HepG2 (cell line): ENCODE measurements around the gene SLC44A4. TPM values are rescaled to one million over a fixed set of nuclear protein-coding genes. Genes with fewer than 3 reads are reported as not detected.
A peak's percentile ranks its signal among the peaks of the same experiment; 100 is the strongest.

ENCODE experiments used
- ELF3 ChIP-seq: IDR thresholded peaks from 2 replicates; pipeline ENCODE4 v1.6.1; 2016; ENCODE audit warnings: missing genetic modification reagents, missing compliant biosample characterization
- HES4 ChIP-seq: sonication (generic); formaldehyde crosslinking; IDR thresholded peaks from 2 replicates; pipeline ENCODE4 v1.9.0; 2021; ENCODE audit warnings: mild to moderate bottlenecking, missing genetic modification reagents, borderline replicate concordance
- MAFG ChIP-seq: sonication (generic); formaldehyde crosslinking; IDR thresholded peaks from 2 replicates; pipeline ENCODE4 v1.5.1; 2020; ENCODE audit warnings: mild to moderate bottlenecking, missing genetic modification reagents
- MAFK ChIP-seq, 2 experiments: IDR thresholded peaks in 1 of 2; conservative IDR thresholded peaks in 1 of 2; 2 replicates each; pipeline ENCODE4 v1.6.1; 2011; ENCODE audit warnings: improper control_type of control experiment in 2 of 2, low read length in 2 of 2
- MEIS2 ChIP-seq: sonication (generic); formaldehyde crosslinking; IDR thresholded peaks from 2 replicates; pipeline ENCODE4 v1.9.0; 2021; ENCODE audit warnings: mild to moderate bottlenecking, missing genetic modification reagents
- RNF2 ChIP-seq: fragments of 450-650 bp; conservative IDR thresholded peaks from 2 replicates; pipeline ENCODE4 v1.6.1; 2016; ENCODE audit warnings: low read depth
- SNAPC2 ChIP-seq: sonication (generic); formaldehyde crosslinking; IDR thresholded peaks from 2 replicates; pipeline ENCODE4 v1.8.1; 2022; ENCODE audit warnings: mild to moderate bottlenecking, missing genetic modification reagents
- SRF ChIP-seq: IDR thresholded peaks from 2 replicates; pipeline ENCODE4 v1.6.1; 2011; ENCODE audit warnings: mild to moderate bottlenecking, low read depth, low read length, moderate library complexity
- SRSF4 ChIP-seq: fragments of 200-400 bp; formaldehyde crosslinking; IDR thresholded peaks from one replicate; pipeline ENCODE4 v1.6.1; 2018; ENCODE audit warnings: mild to moderate bottlenecking, low read depth, low read length, moderate library complexity; ENCODE audit not compliant: poor library complexity, severe bottlenecking
- SRSF9 ChIP-seq: fragments of 200-400 bp; formaldehyde crosslinking; IDR thresholded peaks from 2 replicates; pipeline ENCODE4 v1.6.1; 2018; ENCODE audit warnings: borderline replicate concordance, mild to moderate bottlenecking, low read depth, low read length; ENCODE audit not compliant: insufficient read depth, poor library complexity, severe bottlenecking
- YY1 ChIP-seq: IDR thresholded peaks from 2 replicates; pipeline ENCODE4 v1.6.1; 2011; ENCODE audit warnings: low read length, low read depth, moderate library complexity, mild to moderate bottlenecking; ENCODE audit not compliant: insufficient read depth, insufficient replicate concordance
- ZFYVE20 ChIP-seq: sonication (generic); formaldehyde crosslinking; IDR thresholded peaks from 2 replicates; pipeline ENCODE4 v1.8.0; 2023; ENCODE audit warnings: low read depth, mild to moderate bottlenecking, moderate library complexity, missing genetic modification reagents, borderline replicate concordance
- ZKSCAN5 ChIP-seq: sonication (generic); formaldehyde crosslinking; IDR thresholded peaks from 2 replicates; pipeline ENCODE4 v1.5.1; 2020; ENCODE audit warnings: mild to moderate bottlenecking, missing genetic modification reagents
- ZMYM2 ChIP-seq: sonication (generic); formaldehyde crosslinking; IDR thresholded peaks from 2 replicates; pipeline ENCODE4 v1.8.0; 2022; ENCODE audit warnings: mild to moderate bottlenecking, missing genetic modification reagents
- ZNF337 ChIP-seq: sonication (generic); formaldehyde crosslinking; IDR thresholded peaks from 2 replicates; pipeline ENCODE4 v1.5.1; 2020; ENCODE audit warnings: missing genetic modification reagents, low read depth, mild to moderate bottlenecking, borderline replicate concordance
- ZNF460 ChIP-seq: sonication (generic); formaldehyde crosslinking; IDR thresholded peaks from 2 replicates; pipeline ENCODE4 v1.5.1; 2020; ENCODE audit warnings: missing genetic modification reagents, mild to moderate bottlenecking, borderline replicate concordance
- ZNF724P ChIP-seq: sonication (generic); formaldehyde crosslinking; IDR thresholded peaks from 2 replicates; pipeline ENCODE4 v1.8.0; 2022; ENCODE audit warnings: missing genetic modification reagents, borderline replicate concordance
- ZNF790 ChIP-seq: sonication (generic); formaldehyde crosslinking; IDR thresholded peaks from 2 replicates; pipeline ENCODE4 v1.8.0; 2022; ENCODE audit warnings: missing genetic modification reagents, mild to moderate bottlenecking, borderline replicate concordance
- ZNF883 ChIP-seq: sonication (generic); formaldehyde crosslinking; IDR thresholded peaks from 2 replicates; pipeline ENCODE4 v1.5.1; 2020; ENCODE audit warnings: mild to moderate bottlenecking, missing genetic modification reagents; ENCODE audit errors: not compliant biosample characterization
- ZSCAN21 ChIP-seq: sonication (generic); formaldehyde crosslinking; IDR thresholded peaks from 2 replicates; pipeline ENCODE4 v1.8.0; 2022; ENCODE audit warnings: mild to moderate bottlenecking, missing genetic modification reagents, moderate library complexity, borderline replicate concordance
- polyA plus RNA-seq, 8 experiments: library from polyadenylated mRNA; depleted of rRNA in 3 of 8; stranded (reverse) in 7 of 8; unstranded in 1 of 8; fragments of >200 nt; fragmentation: Illumina TruSeq in 4 of 8; extraction: Trizol in 4 of 8; gene quantifications; 2 replicates each; pipeline versions ENCODE4 v1.2.1 to v1.2.3, GENCODE V29; 2011 to 2016; ENCODE audit warnings: low read depth in 4 of 8, missing spikeins in 1 of 8, mixed read lengths in 1 of 8; ENCODE audit not compliant: insufficient read depth in 1 of 8
- total RNA-seq, 5 experiments: library from RNA; depleted of rRNA; stranded (reverse); fragments of >200 nt; fragmentation: Illumina TruSeq; extraction: Trizol; gene quantifications; 2 replicates each; pipeline ENCODE4 v1.2.3, GENCODE V29; 2016; ENCODE audit warnings: low read depth in 1 of 5
- TF ChIP-seq, protein P1 (sequence below): sonication (generic); formaldehyde crosslinking; IDR thresholded peaks from 2 replicates; pipeline ENCODE4 v1.8.0; 2022; ENCODE audit warnings: missing genetic modification reagents, mild to moderate bottlenecking, borderline replicate concordance
- TF ChIP-seq, protein P2 (sequence below): sonication (generic); formaldehyde crosslinking; IDR thresholded peaks from 2 replicates; pipeline ENCODE4 v1.4.0; 2020; ENCODE audit warnings: missing genetic modification reagents
- TF ChIP-seq, protein P3 (sequence below): sonication (generic); formaldehyde crosslinking; IDR thresholded peaks from 2 replicates; pipeline ENCODE4 v1.5.0; 2020; ENCODE audit warnings: mild to moderate bottlenecking, missing genetic modification reagents

Gene SLC44A4
- total and polyA plus RNA-seq, 2 of the 13 experiments (the other 11 are each of a cell fraction or from before 2014, with no cell fraction given), result 3.5 to 5.9 TPM

DNA sequence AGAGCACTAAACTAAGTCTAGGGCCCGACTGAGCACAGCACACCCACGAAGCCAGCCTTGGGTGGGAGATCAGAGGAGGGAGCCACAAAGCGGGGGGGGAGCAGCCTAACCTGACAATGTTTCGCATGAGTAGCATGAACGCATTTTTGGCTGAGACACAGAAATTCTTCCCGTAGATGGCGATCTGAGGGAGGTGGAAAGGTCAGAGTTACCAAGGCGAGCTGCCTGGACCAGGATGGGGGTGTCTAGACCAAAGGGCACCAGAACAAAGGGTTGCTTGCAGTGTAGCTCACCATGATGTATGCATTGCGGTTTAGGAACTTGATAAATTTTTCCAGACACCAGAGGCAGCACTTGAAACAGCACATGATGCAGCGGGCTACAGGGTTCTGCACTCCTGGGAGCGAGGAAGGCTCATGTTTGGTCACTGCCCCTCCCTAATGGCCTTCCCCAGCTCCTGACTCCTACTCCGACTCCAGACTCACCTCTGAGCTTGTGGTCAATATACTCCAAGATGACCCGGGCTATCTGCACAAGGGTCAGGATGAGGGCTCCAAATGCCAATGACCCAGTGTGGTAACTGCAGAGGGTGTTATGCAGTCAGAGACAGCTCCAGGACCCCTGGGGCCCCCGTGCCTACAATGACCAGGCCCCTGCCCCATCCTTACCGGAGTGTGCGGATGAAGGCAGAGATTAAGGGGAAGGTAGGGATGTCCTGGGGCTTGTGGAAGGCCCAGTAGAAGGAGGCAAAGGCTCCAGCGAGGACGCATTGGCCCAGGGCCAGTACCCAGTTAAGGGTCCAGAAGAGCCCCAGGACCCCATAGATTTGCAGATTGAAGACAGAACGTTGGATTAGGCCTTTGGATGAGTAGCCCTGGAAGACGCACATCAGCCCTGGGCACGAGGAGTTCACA lies 13.3 kb downstream of the SLC44A4 start (continued):
- TF ChIP-seq ZFYVE20 (CRISPR knock-in tag), result no peak
- TF ChIP-seq, protein P1, sequence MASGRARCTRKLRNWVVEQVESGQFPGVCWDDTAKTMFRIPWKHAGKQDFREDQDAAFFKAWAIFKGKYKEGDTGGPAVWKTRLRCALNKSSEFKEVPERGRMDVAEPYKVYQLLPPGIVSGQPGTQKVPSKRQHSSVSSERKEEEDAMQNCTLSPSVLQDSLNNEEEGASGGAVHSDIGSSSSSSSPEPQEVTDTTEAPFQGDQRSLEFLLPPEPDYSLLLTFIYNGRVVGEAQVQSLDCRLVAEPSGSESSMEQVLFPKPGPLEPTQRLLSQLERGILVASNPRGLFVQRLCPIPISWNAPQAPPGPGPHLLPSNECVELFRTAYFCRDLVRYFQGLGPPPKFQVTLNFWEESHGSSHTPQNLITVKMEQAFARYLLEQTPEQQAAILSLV (CRISPR knock-in tag), result peak; percentile 87
- TF ChIP-seq ZNF724P, result no peak
- TF ChIP-seq, protein P2, sequence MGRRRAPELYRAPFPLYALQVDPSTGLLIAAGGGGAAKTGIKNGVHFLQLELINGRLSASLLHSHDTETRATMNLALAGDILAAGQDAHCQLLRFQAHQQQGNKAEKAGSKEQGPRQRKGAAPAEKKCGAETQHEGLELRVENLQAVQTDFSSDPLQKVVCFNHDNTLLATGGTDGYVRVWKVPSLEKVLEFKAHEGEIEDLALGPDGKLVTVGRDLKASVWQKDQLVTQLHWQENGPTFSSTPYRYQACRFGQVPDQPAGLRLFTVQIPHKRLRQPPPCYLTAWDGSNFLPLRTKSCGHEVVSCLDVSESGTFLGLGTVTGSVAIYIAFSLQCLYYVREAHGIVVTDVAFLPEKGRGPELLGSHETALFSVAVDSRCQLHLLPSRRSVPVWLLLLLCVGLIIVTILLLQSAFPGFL (CRISPR knock-in tag), result no peak
- TF ChIP-seq ZNF883 (CRISPR knock-in tag), result peak; percentile 68
- no peak for TF ChIP-seq SRSF9
- TF ChIP-seq ZMYM2, result peak; percentile 2; the same call in 1 of the 2 replicates
- 0 out of 2 replicates have a peak, but pooled peaks have one; percentile 57 for TF ChIP-seq ZNF337 (CRISPR knock-in tag)
- no peak for TF ChIP-seq SNAPC2
- no peak for TF ChIP-seq SRSF4
- TF ChIP-seq RNF2, result no peak
- TF ChIP-seq YY1, result peak; percentile 70
- TF ChIP-seq ZNF790 (CRISPR knock-in tag), result no peak; the same call in 1 of the 2 replicates
- TF ChIP-seq SRF, result peak; percentile 51; the same call in 1 of the 2 replicates
- TF ChIP-seq ZSCAN21 (CRISPR knock-in tag), result no peak
- TF ChIP-seq, protein P3, sequence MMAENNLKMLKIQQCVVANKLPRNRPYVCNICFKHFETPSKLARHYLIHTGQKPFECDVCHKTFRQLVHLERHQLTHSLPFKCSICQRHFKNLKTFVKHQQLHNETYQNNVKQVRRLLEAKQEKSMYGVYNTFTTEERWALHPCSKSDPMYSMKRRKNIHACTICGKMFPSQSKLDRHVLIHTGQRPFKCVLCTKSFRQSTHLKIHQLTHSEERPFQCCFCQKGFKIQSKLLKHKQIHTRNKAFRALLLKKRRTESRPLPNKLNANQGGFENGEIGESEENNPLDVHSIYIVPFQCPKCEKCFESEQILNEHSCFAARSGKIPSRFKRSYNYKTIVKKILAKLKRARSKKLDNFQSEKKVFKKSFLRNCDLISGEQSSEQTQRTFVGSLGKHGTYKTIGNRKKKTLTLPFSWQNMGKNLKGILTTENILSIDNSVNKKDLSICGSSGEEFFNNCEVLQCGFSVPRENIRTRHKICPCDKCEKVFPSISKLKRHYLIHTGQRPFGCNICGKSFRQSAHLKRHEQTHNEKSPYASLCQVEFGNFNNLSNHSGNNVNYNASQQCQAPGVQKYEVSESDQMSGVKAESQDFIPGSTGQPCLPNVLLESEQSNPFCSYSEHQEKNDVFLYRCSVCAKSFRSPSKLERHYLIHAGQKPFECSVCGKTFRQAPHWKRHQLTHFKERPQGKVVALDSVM, result peak; percentile 24; the same call in 1 of the 2 replicates
- TF ChIP-seq MAFG, result no peak
- TF ChIP-seq ZNF460, result no peak; the same call in 1 of the 2 replicates
- no peak; the same call in 1 of the 2 replicates for TF ChIP-seq ZKSCAN5 (CRISPR knock-in tag)
- peak; percentile 74; the same call in 1 of the 2 replicates for TF ChIP-seq ELF3 (CRISPR knock-in tag)
- TF ChIP-seq HES4, result no peak
- TF ChIP-seq MAFK (conservative IDR thresholded peaks at IDR 0.05 in 1 of 2, IDR thresholded peaks at IDR 0.05 in 1 of 2; ENCODE audit: low read length in 2 of 2), result 0 out of 4 replicates have a peak, but pooled peaks of 1 of the 2 experiments have one; percentile 0
- peak; percentile 67; the same call in 1 of the 2 replicates for TF ChIP-seq MEIS2 (CRISPR knock-in tag)
